A673 (cell line): ENCODE results near the gene FAM120B.

Source experiments
- CTCF ChIP-seq: fragments of 300-800, 200-600 bp; sonication (generic); conservative IDR thresholded peaks from 2 replicates; pipeline ENCODE4 v1.5.1; 2017; ENCODE audit warnings: low read depth, mild to moderate bottlenecking, antibody characterized with exemption, low read length, moderate library complexity, mixed read lengths
- EZH2 ChIP-seq: fragments of 200-600 bp; sonication (generic); IDR thresholded peaks from 2 replicates; pipeline ENCODE4 v1.6.1; 2017; ENCODE audit warnings: borderline replicate concordance, low read depth, mild to moderate bottlenecking, mixed read lengths, antibody characterized with exemption, low read length; ENCODE audit not compliant: poor library complexity, severe bottlenecking

- TF ChIP-seq CTCF (no peak), EZH2 (no peak)
Observed at GRCh38 chr6:170314983-170315382, 8.4 kb downstream of the FAM120B start.
